ENCODE results near the gene PPCS. TPM values are rescaled to one million over a fixed set of nuclear protein-coding genes. Genes with fewer than 3 reads are reported as not detected.

PPCS gene
- total and polyA plus RNA-seq, 5 experiments from 2014 or later, result 65.5 to 124 (median 109) TPM

GRCh38 chr1:42430286-42431135 lies 25.8 kb upstream of the PPCS start:
- no peaks in the 10 kb centered on the region for H3K4me1 Mint-ChIP-seq
- ATAC-seq (no peak), DNase-seq (no peak)
- H3K9me3 Mint-ChIP-seq, result no peaks in the 10 kb centered on the region
- POLR2A ChIA-PET, result no interaction called here
- peaks cover 0 to 3% (median 2%) of the 10 kb centered on the region in 3 donors for H3K36me3 Mint-ChIP-seq
- H3K4me3 Mint-ChIP-seq, result no peak overlapping the region
- no peaks in the 10 kb centered on the region for H3K27me3 Mint-ChIP-seq
- H3K27ac Mint-ChIP-seq, result no peak overlapping the region

GRCh38 chr1:42431514-42431913 lies 24.8 kb upstream of the PPCS start:
- Mint-ChIP-seq H3K27me3 (no peaks in the 10 kb centered on the region), H3K4me3 (no peak overlapping the region), H3K9me3 (no peaks in the 10 kb centered on the region), H3K36me3 (peaks cover 0 to 3% (median 2%) of the 10 kb centered on the region in 3 donors), H3K27ac (no peak overlapping the region), H3K4me1 (no peaks in the 10 kb centered on the region)
- POLR2A ChIA-PET, result no interaction called here
- DNase-seq, result no peak
- ATAC-seq, result no peak

- Mint-ChIP-seq H3K9me3 (no peaks in the 10 kb centered on the region), H3K4me1 (no peaks in the 10 kb centered on the region), H3K36me3 (peaks cover 0 to 3% (median 2%) of the 10 kb centered on the region in 3 donors), H3K27ac (no peak overlapping the region), H3K4me3 (no peak overlapping the region), H3K27me3 (no peaks in the 10 kb centered on the region)
- ATAC-seq (no peak), DNase-seq (no peak)
- POLR2A ChIA-PET, result no interaction called here
These were observed 23.6 kb upstream of the PPCS start for GRCh38 chr1:42432714-42433113.

GRCh38 chr1:42433369-42433768 lies 23.0 kb upstream of the PPCS start:
- Mint-ChIP-seq H3K4me1 (no peaks in the 10 kb centered on the region), H3K27ac (no peak overlapping the region), H3K9me3 (no peaks in the 10 kb centered on the region), H3K36me3 (peaks cover 0 to 3% (median 2%) of the 10 kb centered on the region in 3 donors), H3K4me3 (no peak overlapping the region), H3K27me3 (no peaks in the 10 kb centered on the region)
- POLR2A ChIA-PET, result no interaction called here
- DNase-seq, result no peak
- ATAC-seq, result no peak

GRCh38 chr1:42434340-42434739 lies 22.0 kb upstream of the PPCS start:
- Mint-ChIP-seq H3K36me3 (peaks cover 0 to 3% (median 2%) of the 10 kb centered on the region in 3 donors), H3K27ac (no peak overlapping the region), H3K4me1 (no peaks in the 10 kb centered on the region), H3K27me3 (no peaks in the 10 kb centered on the region), H3K4me3 (no peak overlapping the region), H3K9me3 (no peaks in the 10 kb centered on the region)
- POLR2A ChIA-PET, result interaction anchor here (1.3 kb wide), 1 partner anchor 29 kb away, joined by 3 read pairs; no protein-coding TSS in a partner anchor
- DNase-seq, result no peak
- no peak for ATAC-seq

GRCh38 chr1:42439940-42440339 lies 16.4 kb upstream of the PPCS start:
- peaks cover 0 to 3% (median 2%) of the 10 kb centered on the region in 3 donors for H3K36me3 Mint-ChIP-seq
- no peaks in the 10 kb centered on the region for H3K27me3 Mint-ChIP-seq
- DNase-seq, result no peak
- no peaks in the 10 kb centered on the region for H3K9me3 Mint-ChIP-seq
- no peak overlapping the region for H3K4me3 Mint-ChIP-seq
- no peak overlapping the region for H3K27ac Mint-ChIP-seq
- H3K4me1 Mint-ChIP-seq, result no peaks in the 10 kb centered on the region
- POLR2A ChIA-PET, result no interaction called here
- ATAC-seq, result no peak

DNA sequence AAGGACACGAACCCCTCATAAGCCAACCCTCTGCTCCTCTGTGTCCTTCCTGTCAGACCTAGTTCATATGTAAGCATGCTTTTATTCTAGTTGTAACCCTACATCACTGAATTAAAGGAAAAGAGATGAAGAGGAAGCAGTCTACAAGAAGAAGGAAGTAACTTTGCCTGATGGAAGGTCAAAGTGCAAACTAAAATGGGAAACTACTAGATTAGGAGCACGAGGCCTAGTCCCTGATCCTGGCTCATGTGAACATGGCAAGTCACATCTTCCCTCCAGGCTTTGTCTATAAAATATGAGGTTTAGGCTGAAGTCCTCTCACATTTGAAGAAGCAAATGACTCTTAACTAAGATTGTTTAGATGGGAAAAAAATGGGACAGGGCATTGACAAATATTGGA lies 13.7 kb upstream of the PPCS start:
- Mint-ChIP-seq H3K36me3 (no peaks in the 10 kb centered on the region), H3K4me3 (no peak overlapping the region), H3K9me3 (no peaks in the 10 kb centered on the region), H3K27ac (no peak overlapping the region), H3K27me3 (no peaks in the 10 kb centered on the region), H3K4me1 (no peaks in the 10 kb centered on the region)
- no peak for ATAC-seq
- no peak for DNase-seq
- POLR2A ChIA-PET, result no interaction called here

GRCh38 chr1:42449256-42449655 lies 7.1 kb upstream of the PPCS start:
- Mint-ChIP-seq H3K4me1 (no peaks in the 10 kb centered on the region), H3K27ac (no peak overlapping the region), H3K9me3 (no peaks in the 10 kb centered on the region), H3K4me3 (no peak overlapping the region), H3K36me3 (no peaks in the 10 kb centered on the region), H3K27me3 (no peaks in the 10 kb centered on the region)
- ATAC-seq (no peak), DNase-seq (no peak)
- POLR2A ChIA-PET, result no interaction called here

DNA sequence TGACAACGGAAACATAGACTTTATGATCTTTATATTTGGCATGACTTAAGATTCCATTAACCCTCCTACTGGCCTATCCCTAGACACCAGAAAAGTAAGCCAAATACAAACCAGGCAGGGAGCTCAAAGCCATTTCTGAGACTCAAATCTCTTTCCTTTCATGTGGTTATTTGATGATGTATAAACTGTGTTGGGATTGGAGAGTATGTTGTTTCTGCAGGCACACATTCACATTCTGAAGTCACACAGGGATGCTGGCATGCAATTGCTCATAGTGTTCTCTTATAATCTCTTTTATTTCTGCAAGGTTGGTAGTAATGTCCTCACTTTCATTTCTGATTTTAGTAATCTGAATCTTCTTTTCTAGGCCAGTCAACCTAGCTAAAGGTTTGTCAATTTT lies 6.3 kb upstream of the PPCS start:
- Mint-ChIP-seq H3K4me3 (no peak overlapping the region), H3K27me3 (no peaks in the 10 kb centered on the region), H3K9me3 (no peaks in the 10 kb centered on the region), H3K36me3 (no peaks in the 10 kb centered on the region), H3K4me1 (peaks cover 0 to 2% (median 2%) of the 10 kb centered on the region in 4 donors), H3K27ac (peak overlapping the region in 1 of 10 donors; percentile 10)
- ATAC-seq, result no peak
- DNase-seq, result no peak
- POLR2A ChIA-PET, result no interaction called here

DNA sequence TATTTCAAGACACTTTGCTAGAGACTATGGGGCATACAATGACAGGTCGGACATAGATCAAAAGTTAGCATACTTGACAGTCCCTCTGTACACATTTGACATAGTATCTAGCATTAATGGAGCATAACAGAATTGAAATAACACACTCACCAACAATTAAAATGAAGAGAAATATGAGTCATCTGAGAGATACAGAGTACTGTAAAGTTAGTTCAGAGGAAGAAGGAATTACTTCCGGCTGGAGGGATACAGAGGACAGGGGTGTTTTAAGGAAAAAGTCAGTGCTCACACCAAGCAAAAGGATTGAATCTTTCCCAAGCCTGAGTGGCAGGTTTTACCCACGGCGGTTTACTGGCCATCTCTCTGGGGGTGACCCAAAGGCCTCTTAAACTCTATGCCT lies 3.0 kb upstream of the PPCS start:
- peaks cover 0 to 2% (median 0%) of the 10 kb centered on the region in 9 donors for H3K9me3 Mint-ChIP-seq
- no peak for ATAC-seq
- POLR2A ChIA-PET, result no interaction called here
- H3K4me3 Mint-ChIP-seq, result peak overlapping the region in 1 of 10 donors; percentile 4
- H3K27ac Mint-ChIP-seq, result peak overlapping the region in 1 of 10 donors; percentile 83
- H3K27me3 Mint-ChIP-seq, result peaks cover 0 to 1% (median 0%) of the 10 kb centered on the region in 5 donors
- H3K36me3 Mint-ChIP-seq, result peaks cover 0 to 14% (median 2%) of the 10 kb centered on the region in 3 donors
- no peak for DNase-seq
- peaks cover 17 to 28% (median 27%) of the 10 kb centered on the region in 4 donors for H3K4me1 Mint-ChIP-seq

DNA sequence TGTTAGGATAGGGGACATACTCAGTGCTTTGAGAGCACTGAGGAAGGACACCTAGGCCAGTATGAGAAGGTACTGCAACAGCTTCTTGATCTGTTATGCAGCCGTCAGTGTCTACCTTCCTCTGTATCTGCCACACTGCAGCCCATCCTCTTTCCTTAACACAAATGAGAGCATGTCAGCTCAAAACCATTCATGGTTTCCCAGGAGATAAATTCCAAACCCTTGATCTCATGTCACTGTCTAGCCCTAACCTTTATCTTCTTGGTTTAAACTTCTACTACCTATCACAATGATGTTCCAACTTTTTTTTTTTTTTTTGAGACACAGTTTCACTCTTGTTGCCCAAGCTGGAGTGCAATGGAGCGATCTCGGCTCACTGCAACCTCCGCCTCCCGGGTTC lies 1.9 kb upstream of the PPCS start:
- Mint-ChIP-seq H3K4me1 (peaks cover 18 to 35% (median 34%) of the 10 kb centered on the region in 4 donors), H3K27ac (peak overlapping the region in 8 of 10 donors; percentile 6 to 99 (median 74)), H3K36me3 (peaks cover 0 to 24% (median 2%) of the 10 kb centered on the region in 3 donors), H3K27me3 (peaks cover 0 to 1% (median 0%) of the 10 kb centered on the region in 5 donors), H3K9me3 (peaks cover 0 to 2% (median 0%) of the 10 kb centered on the region in 9 donors), H3K4me3 (peak overlapping the region in 4 of 10 donors; percentile 33 to 74 (median 45))
- POLR2A ChIA-PET, result interaction anchor here (0.7 kb wide), 1 partner anchor 43 kb away, joined by 3 read pairs; no protein-coding TSS in a partner anchor
- DNase-seq (no peak), ATAC-seq (no peak)

DNA sequence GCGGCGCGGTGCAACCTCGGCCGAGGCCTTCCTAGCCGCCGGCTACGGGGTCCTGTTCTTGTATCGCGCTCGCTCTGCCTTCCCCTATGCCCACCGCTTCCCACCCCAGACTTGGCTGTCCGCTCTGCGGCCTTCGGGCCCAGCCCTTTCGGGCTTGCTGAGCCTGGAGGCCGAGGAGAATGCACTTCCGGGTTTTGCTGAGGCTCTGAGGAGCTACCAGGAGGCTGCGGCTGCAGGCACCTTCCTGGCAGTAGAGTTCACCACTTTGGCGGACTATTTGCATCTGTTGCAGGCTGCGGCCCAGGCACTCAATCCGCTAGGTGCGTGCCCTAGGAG lies 379 bp downstream of the PPCS start:
- peaks cover 22 to 54% (median 46%) of the 10 kb centered on the region in 4 donors for H3K4me1 Mint-ChIP-seq
- peak in 6 of 10 donors; percentile 36 to 83 (median 50) for DNase-seq
- peak overlapping the region; percentile 98 to 100 (median 99) for H3K27ac Mint-ChIP-seq
- POLR2A ChIA-PET, result interaction anchor here (0.6 to 1.8 kb wide), 11 partner anchors 16 to 1204 kb away, joined by 3 to 8 read pairs (median 5); partner anchors contain the start of genes C1orf50, FOXJ3, P3H1 and PPIH
- H3K27me3 Mint-ChIP-seq, result peaks cover 0 to 1% (median 0%) of the 10 kb centered on the region in 5 donors
- peak overlapping the region; percentile 89 to 100 (median 98) for H3K4me3 Mint-ChIP-seq
- H3K9me3 Mint-ChIP-seq, result peaks cover 0 to 2% (median 0%) of the 10 kb centered on the region in 9 donors
- ATAC-seq, result peak; percentile 53 to 59
- peaks cover 0 to 47% (median 7%) of the 10 kb centered on the region in 3 donors for H3K36me3 Mint-ChIP-seq

- Mint-ChIP-seq H3K27me3 (no peaks in the 10 kb centered on the region), H3K9me3 (no peaks in the 10 kb centered on the region), H3K36me3 (peaks cover 0 to 53% (median 7%) of the 10 kb centered on the region in 3 donors), H3K4me1 (peaks cover 19 to 68% (median 55%) of the 10 kb centered on the region in 4 donors), H3K27ac (peak overlapping the region in 8 of 10 donors; percentile 30 to 99 (median 96)), H3K4me3 (peak overlapping the region in 1 of 10 donors; percentile 38)
- DNase-seq (no peak), ATAC-seq (no peak)
- POLR2A ChIA-PET, result interaction anchor here (0.7 kb wide), 1 partner anchor 1225 kb away, joined by 4 read pairs; no protein-coding TSS in a partner anchor
These were observed 4.9 kb downstream of the PPCS start for GRCh38 chr1:42461196-42461595.
